ENCODE data around the gene TXLNA. TPM values are rescaled to one million over a fixed set of nuclear protein-coding genes. Genes with fewer than 3 reads are reported as not detected.

TXLNA gene
- total RNA-seq, 1 experiment from 2014 or later: 47.5 TPM

GRCh38 chr1:32184650-32185049 lies 5.2 kb downstream of the TXLNA start:
- DNase-seq (ENCODE audit: low spot score): no peak

- no peak for DNase-seq (ENCODE audit: low spot score)
These were observed 6.6 kb downstream of the TXLNA start for GRCh38 chr1:32186077-32186476.

GRCh38 chr1:32186491-32186890 lies 7.0 kb downstream of the TXLNA start:
- DNase-seq (ENCODE audit: low spot score): no peak

GRCh38 chr1:32187850-32188249 lies 8.4 kb downstream of the TXLNA start:
- no peak for DNase-seq (ENCODE audit: low spot score)

GRCh38 chr1:32192220-32192948 lies 12.9 kb downstream of the TXLNA start:
- no peak for DNase-seq (ENCODE audit: low spot score)

- no peak for DNase-seq (ENCODE audit: low spot score)
These were observed 15.5 kb downstream of the TXLNA start for GRCh38 chr1:32194984-32195383.

- DNase-seq (ENCODE audit: low spot score): no peak
These were observed 16.1 kb downstream of the TXLNA start for GRCh38 chr1:32195531-32195930.

- DNase-seq (ENCODE audit: low spot score): no peak
These were observed 16.7 kb downstream of the TXLNA start for GRCh38 chr1:32195972-32196823.

- DNase-seq (ENCODE audit: low spot score): no peak
These were observed 17.6 kb downstream of the TXLNA start for GRCh38 chr1:32197074-32197473.

GRCh38 chr1:32197837-32198236 lies 18.4 kb downstream of the TXLNA start:
- no peak for DNase-seq (ENCODE audit: low spot score)

GRCh38 chr1:32198237-32199042 lies 19.0 kb downstream of the TXLNA start:
- DNase-seq (ENCODE audit: low spot score): no peak

GRCh38 chr1:32199043-32199716 lies 19.7 kb downstream of the TXLNA start:
- no peak for DNase-seq (ENCODE audit: low spot score)

- no peak for DNase-seq (ENCODE audit: low spot score)
These were observed 20.2 kb downstream of the TXLNA start for GRCh38 chr1:32199717-32200072.

- DNase-seq (ENCODE audit: low spot score): peak; percentile 45
These were observed 20.9 kb downstream of the TXLNA start, which contains the start of gene CCDC28B for GRCh38 chr1:32200226-32201010. Gene CCDC28B (plus strand): TSS chr1:32200595. CDS start chr1:32201936, 1,341 bp downstream.

GRCh38 chr1:32201011-32201855 lies 21.8 kb downstream of the TXLNA start:
- DNase-seq (ENCODE audit: low spot score): peak; percentile 32

GRCh38 chr1:32204943-32205361 lies 25.5 kb downstream of the TXLNA start:
- no peak for DNase-seq (ENCODE audit: low spot score)

- DNase-seq (ENCODE audit: low spot score): peak; percentile 77
These were observed 26.2 kb downstream of the TXLNA start, which contains the start of gene IQCC for GRCh38 chr1:32205401-32206370. Gene IQCC (plus strand): TSS chr1:32205671. CDS start chr1:32205682, 11 bp downstream.

GRCh38 chr1:32208469-32208868 lies 29.0 kb downstream of the TXLNA start:
- DNase-seq (ENCODE audit: low spot score): no peak
